DOHH2 (cell line): ENCODE results near the gene TAS2R13.

Source experiments
- H3F3A ChIP-seq: fragments of 200-600 bp; sonication (generic), shearing (Covaris generic); 2 replicates; pipeline ENCODE4 v1.6.0; 2016; ENCODE audit warnings: antibody characterized with exemption, mild to moderate bottlenecking; ENCODE audit not compliant: control insufficient read depth, insufficient read depth
- H3K27ac ChIP-seq: fragments of 200-600 bp; sonication (generic); 2 replicates; pipeline ENCODE4 v1.5.1; 2014; ENCODE audit warnings: low read depth, mild to moderate bottlenecking, low read length, moderate library complexity
- H3K27me3 ChIP-seq: fragments of 200-600 bp; sonication (generic); 2 replicates; pipeline ENCODE4 v1.6.1; 2014; ENCODE audit warnings: mild to moderate bottlenecking, low read length, mixed read lengths; ENCODE audit not compliant: control insufficient read depth
- H3K36me3 ChIP-seq: fragments of 200-600 bp; sonication (generic); 2 replicates; pipeline ENCODE4 v1.6.1; 2014; ENCODE audit warnings: mild to moderate bottlenecking, low read length, moderate library complexity, mixed read lengths; ENCODE audit not compliant: control insufficient read depth
- H3K4me1 ChIP-seq: fragments of 200-600 bp; sonication (generic); 2 replicates; pipeline ENCODE4 v1.6.1; 2014; ENCODE audit warnings: mild to moderate bottlenecking, low read length, mixed read lengths; ENCODE audit not compliant: control insufficient read depth
- H3K4me2 ChIP-seq: fragments of 200-600 bp; sonication (generic); 2 replicates; pipeline ENCODE4 v1.6.0; 2014; ENCODE audit warnings: mild to moderate bottlenecking, low read length, moderate library complexity
- H3K4me3 ChIP-seq: fragments of 200-600 bp; sonication (generic); 2 replicates; pipeline ENCODE4 v1.5.1; 2014; ENCODE audit warnings: mild to moderate bottlenecking, low read length, mixed read lengths
- H3K79me2 ChIP-seq: fragments of 200-600 bp; sonication (generic); 2 replicates; pipeline ENCODE4 v1.6.1; 2014; ENCODE audit warnings: mild to moderate bottlenecking, low read length, mixed read lengths; ENCODE audit not compliant: control insufficient read depth
- H3K9me2 ChIP-seq: fragments of 200-600 bp; sonication (generic); replicated peaks from 2 replicates; pipeline ENCODE4 v1.6.1; 2014; ENCODE audit warnings: mild to moderate bottlenecking, low read length, mixed read lengths; ENCODE audit not compliant: control insufficient read depth
- H3K9me3 ChIP-seq: fragments of 200-600 bp; sonication (generic); 2 replicates; pipeline ENCODE4 v1.6.1; 2014; ENCODE audit warnings: antibody characterized with exemption, low read length, mixed read lengths; ENCODE audit not compliant: control insufficient read depth, insufficient read depth
- H4K20me1 ChIP-seq: fragments of 200-600 bp; sonication (generic); 2 replicates; pipeline ENCODE4 v1.6.0; 2014; ENCODE audit warnings: low read depth, mild to moderate bottlenecking, antibody characterized with exemption, low read length, moderate library complexity; ENCODE audit not compliant: control insufficient read depth, insufficient read depth
- CTCF ChIP-seq: fragments of 200-600 bp; sonication (generic); IDR thresholded peaks from one replicate; pipeline ENCODE4 v1.5.1; 2014; ENCODE audit warnings: antibody characterized with exemption, mild to moderate bottlenecking, low read depth, low read length; ENCODE audit not compliant: poor library complexity, severe bottlenecking
- EZH2phosphoT487 ChIP-seq: fragments of 200-600 bp; sonication (generic); IDR thresholded peaks from 2 replicates; pipeline ENCODE4 v1.6.1; 2017; ENCODE audit warnings: borderline replicate concordance, mild to moderate bottlenecking, antibody characterized with exemption, low read length, moderate library complexity, mixed read lengths

TAS2R13 gene

GRCh38 chr12:10889226-10889625 is 20.1 kb downstream of the TAS2R13 start:
- Histone ChIP-seq H3K36me3 (no peaks in the 10 kb centered on the region), H3K27me3 (no peaks in the 10 kb centered on the region)
- TF ChIP-seq CTCF = no peak
- TF ChIP-seq EZH2phosphoT487 = no peak

GRCh38 chr12:10884086-10884725 is 25.2 kb downstream of the TAS2R13 start, which contains the start of gene PRH1:
Gene PRH1, minus strand, starts transcription at chr12:10884255. Its CDS starts 38 bp downstream, at chr12:10884217.
- Histone ChIP-seq H3K36me3 (no peaks in the 10 kb centered on the region), H3K27ac (no peak within 1 kb of the TSS), H4K20me1 (no peaks in the 10 kb centered on the region), H3K27me3 (no peaks in the 10 kb centered on the region), H3F3A (no peaks in the 10 kb centered on the region), H3K4me1 (no peaks in the 10 kb centered on the region), H3K79me2 (no peaks in the 10 kb centered on the region), H3K4me2 (no peak within 1 kb of the TSS), H3K9me2 (no peaks in the 10 kb centered on the region), H3K4me3 (no peak within 1 kb of the TSS), H3K9me3 (no peaks in the 10 kb centered on the region)
- no peak for TF ChIP-seq CTCF
- no peak for TF ChIP-seq EZH2phosphoT487

More at GRCh38 chr12:10889226-10889625, 20.1 kb downstream of the TAS2R13 start:
- Histone ChIP-seq H3K9me3 (no peaks in the 10 kb centered on the region), H3K27ac (no peak overlapping the region), H3K4me2 (no peak overlapping the region), H3F3A (no peaks in the 10 kb centered on the region), H4K20me1 (no peaks in the 10 kb centered on the region), H3K79me2 (no peaks in the 10 kb centered on the region), H3K4me1 (no peaks in the 10 kb centered on the region), H3K4me3 (no peak overlapping the region), H3K9me2 (no peaks in the 10 kb centered on the region)

GRCh38 chr12:10873378-10873777 is 36.0 kb downstream of the TAS2R13 start:
- Histone ChIP-seq H3K27ac (no peak overlapping the region), H3K4me2 (no peak overlapping the region), H3K79me2 (no peaks in the 10 kb centered on the region), H3K9me3 (no peaks in the 10 kb centered on the region), H3K9me2 (no peaks in the 10 kb centered on the region), H3K4me3 (no peak overlapping the region), H4K20me1 (no peaks in the 10 kb centered on the region), H3K4me1 (no peaks in the 10 kb centered on the region), H3F3A (no peaks in the 10 kb centered on the region), H3K27me3 (no peaks in the 10 kb centered on the region), H3K36me3 (no peaks in the 10 kb centered on the region)
- TF ChIP-seq CTCF (no peak), EZH2phosphoT487 (no peak)
